ENCODE data around the gene ZNF75A. TPM values are rescaled to one million over a fixed set of nuclear protein-coding genes. Genes with fewer than 3 reads are reported as not detected.

The ZNF75A gene
- total and polyA plus RNA-seq, 9 of the 15 experiments (the other 6 are each of a cell fraction or from before 2014, with no cell fraction given) = 7.2 to 24.5 (median 17.1) TPM

DNA sequence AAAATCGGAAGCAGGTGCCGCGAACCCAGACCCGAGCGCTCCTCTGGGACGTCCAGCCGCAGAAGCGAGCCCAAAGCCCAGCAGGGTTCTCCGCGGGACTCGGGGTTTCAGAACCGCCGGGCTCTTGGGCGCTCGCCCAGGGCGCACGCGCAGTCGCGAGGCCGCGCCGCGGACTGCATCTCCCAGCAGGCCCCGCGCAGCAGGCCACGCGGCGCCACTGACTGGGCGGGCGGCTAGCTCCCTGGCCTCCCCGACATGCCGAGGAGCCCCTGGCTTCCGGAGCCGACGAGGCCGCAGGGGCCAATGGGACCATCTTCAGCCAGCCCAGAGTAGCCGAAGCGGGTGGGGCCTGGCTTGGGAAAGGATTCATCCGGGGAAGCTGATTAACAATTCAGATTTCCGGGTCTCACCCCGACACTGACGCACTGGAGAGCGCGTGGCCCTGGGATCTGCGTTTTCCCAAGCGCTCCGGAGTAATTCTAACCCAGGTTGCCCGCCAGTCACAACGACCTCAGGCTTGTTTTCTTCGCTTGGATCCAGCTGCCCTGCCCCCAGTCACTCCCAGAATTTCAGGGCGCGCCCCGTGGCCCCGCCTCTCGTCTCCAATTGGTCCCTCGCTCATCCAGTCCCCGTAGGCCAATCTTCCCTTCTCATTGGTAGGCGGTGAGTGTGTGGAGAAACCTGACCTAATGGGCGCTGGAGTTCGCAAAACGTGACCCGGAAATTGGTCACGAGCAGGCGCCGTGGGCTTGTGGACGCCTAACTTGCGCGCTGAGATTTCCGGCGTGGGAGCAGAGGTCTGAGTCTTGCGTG lies 22.4 kb upstream of the ZNF75A start, which contains the start of gene ZNF263 (continued):
- TF ChIP-seq CHD7 (IDR thresholded peaks at IDR 0.05; ENCODE audit: low read depth, low read length) = no peak
- no peak for TF ChIP-seq SAFB2 (IDR thresholded peaks at IDR 0.05; ENCODE audit: borderline replicate concordance, low read depth, low read length, severe bottlenecking)
- TF ChIP-seq HNRNPH1 (optimal IDR thresholded peaks at IDR 0.05; ENCODE audit: low read depth, low read length) = no peak
- no peak for TF ChIP-seq MIER1 (IDR thresholded peaks at IDR 0.05; ENCODE audit: low read depth)
- no peak for TF ChIP-seq SMARCC2 (IDR thresholded peaks at IDR 0.05; ENCODE audit: low read depth)
- TF ChIP-seq TFAM (CRISPR knock-in tag; conservative IDR thresholded peaks at IDR 0.05) = no peak
- TF ChIP-seq, protein P1, sequence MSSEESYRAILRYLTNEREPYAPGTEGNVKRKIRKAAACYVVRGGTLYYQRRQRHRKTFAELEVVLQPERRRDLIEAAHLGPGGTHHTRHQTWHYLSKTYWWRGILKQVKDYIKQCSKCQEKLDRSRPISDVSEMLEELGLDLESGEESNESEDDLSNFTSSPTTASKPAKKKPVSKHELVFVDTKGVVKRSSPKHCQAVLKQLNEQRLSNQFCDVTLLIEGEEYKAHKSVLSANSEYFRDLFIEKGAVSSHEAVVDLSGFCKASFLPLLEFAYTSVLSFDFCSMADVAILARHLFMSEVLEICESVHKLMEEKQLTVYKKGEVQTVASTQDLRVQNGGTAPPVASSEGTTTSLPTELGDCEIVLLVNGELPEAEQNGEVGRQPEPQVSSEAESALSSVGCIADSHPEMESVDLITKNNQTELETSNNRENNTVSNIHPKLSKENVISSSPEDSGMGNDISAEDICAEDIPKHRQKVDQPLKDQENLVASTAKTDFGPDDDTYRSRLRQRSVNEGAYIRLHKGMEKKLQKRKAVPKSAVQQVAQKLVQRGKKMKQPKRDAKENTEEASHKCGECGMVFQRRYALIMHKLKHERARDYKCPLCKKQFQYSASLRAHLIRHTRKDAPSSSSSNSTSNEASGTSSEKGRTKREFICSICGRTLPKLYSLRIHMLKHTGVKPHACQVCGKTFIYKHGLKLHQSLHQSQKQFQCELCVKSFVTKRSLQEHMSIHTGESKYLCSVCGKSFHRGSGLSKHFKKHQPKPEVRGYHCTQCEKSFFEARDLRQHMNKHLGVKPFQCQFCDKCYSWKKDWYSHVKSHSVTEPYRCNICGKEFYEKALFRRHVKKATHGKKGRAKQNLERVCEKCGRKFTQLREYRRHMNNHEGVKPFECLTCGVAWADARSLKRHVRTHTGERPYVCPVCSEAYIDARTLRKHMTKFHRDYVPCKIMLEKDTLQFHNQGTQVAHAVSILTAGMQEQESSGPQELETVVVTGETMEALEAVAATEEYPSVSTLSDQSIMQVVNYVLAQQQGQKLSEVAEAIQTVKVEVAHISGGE (CRISPR knock-in tag; IDR thresholded peaks at IDR 0.05) = peak in 1 of 3 experiments; percentile 75; a peak in 2 of 6 replicates
- no peak for TF ChIP-seq ZNF12 (CRISPR knock-in tag; IDR thresholded peaks at IDR 0.05)
- no peak for TF ChIP-seq SPI1 (IDR thresholded peaks at IDR 0.05; ENCODE audit: borderline replicate concordance, low read depth, low read length)
- TF ChIP-seq PHF20 (IDR thresholded peaks at IDR 0.05; ENCODE audit: partially characterized antibody) = peak; percentile 95
